K562 (cell line): ENCODE measurements around the gene ASB10. TPM values are rescaled to one million over a fixed set of nuclear protein-coding genes. Genes with fewer than 3 reads are reported as not detected.

Source experiments
- ADNP ChIP-seq: fragments of 200-800 bp; sonication (Bioruptor generic); IDR thresholded peaks from 2 replicates; pipeline ENCODE4 v1.6.1; 2016; ENCODE audit warnings: missing genetic modification characterization, missing compliant biosample characterization
- ARID1B ChIP-seq: fragments of 450-650 bp; IDR thresholded peaks from 2 replicates; pipeline ENCODE4 v1.6.1; 2016; ENCODE audit warnings: antibody characterized with exemption, mild to moderate bottlenecking, inconsistent platforms
- ETV5 ChIP-seq: sonication (generic); formaldehyde crosslinking; IDR thresholded peaks from 2 replicates; pipeline ENCODE4 v1.4.0; 2020; ENCODE audit warnings: low read depth, mild to moderate bottlenecking, missing genetic modification reagents
- JUNB ChIP-seq: fragments of 450-650 bp; formaldehyde crosslinking; conservative IDR thresholded peaks from 2 replicates; pipeline ENCODE4 v1.4.0; 2020; ENCODE audit warnings: mild to moderate bottlenecking
- KAT7 ChIP-seq: sonication (generic); formaldehyde crosslinking; IDR thresholded peaks from 2 replicates; pipeline ENCODE4 v1.8.0; 2022; ENCODE audit warnings: missing genetic modification reagents, mild to moderate bottlenecking, borderline replicate concordance
- KLF6 ChIP-seq: fragments of 250-450 bp; sonication (Bioruptor Pico); IDR thresholded peaks from 2 replicates; pipeline ENCODE4 v1.4.0; 2020; ENCODE audit warnings: mild to moderate bottlenecking, moderate library complexity, borderline replicate concordance
- PHF21A ChIP-seq: fragments of 450-650 bp; IDR thresholded peaks from 2 replicates; pipeline ENCODE4 v1.6.1; 2017; ENCODE audit warnings: low read depth, borderline replicate concordance
- POLR2AphosphoS5 ChIP-seq: IDR thresholded peaks from 2 replicates; pipeline ENCODE4 v1.6.1; 2011; ENCODE audit warnings: mild to moderate bottlenecking, low read depth, low read length, moderate library complexity; ENCODE audit not compliant: control insufficient read depth, insufficient read depth
- RBM22 ChIP-seq: fragments of 200-400 bp; formaldehyde crosslinking; IDR thresholded peaks from 2 replicates; pipeline ENCODE4 v1.6.1; 2018; ENCODE audit warnings: low read length, low read depth; ENCODE audit not compliant: poor library complexity, severe bottlenecking
- SMARCC2 ChIP-seq: fragments of 450-650 bp; IDR thresholded peaks from 2 replicates; pipeline ENCODE4 v1.6.1; 2017; ENCODE audit warnings: antibody characterized with exemption, moderate library complexity, mild to moderate bottlenecking, low read depth
- ZNF175 ChIP-seq: fragments of 200-800 bp; sonication (Bioruptor generic); IDR thresholded peaks from 2 replicates; pipeline ENCODE4 v1.6.1; 2016; ENCODE audit warnings: low read depth, mild to moderate bottlenecking, missing genetic modification characterization, missing compliant biosample characterization
- polyA plus RNA-seq, 8 experiments: library from polyadenylated mRNA; depleted of rRNA in 4 of 8; stranded (reverse) in 5 of 8; unstranded in 3 of 8; fragments of >200 nt; fragmentation: Nextera tagmentation in 2 of 8; fragmentation: Illumina TruSeq in 1 of 8; extraction: Ambion mirVana in 2 of 8; extraction: Trizol in 1 of 8; gene quantifications; 2 replicates each; pipeline versions ENCODE4 v1.2.1 to v1.2.3, GENCODE V29; 2011 to 2014; ENCODE audit warnings: inconsistent platforms in 1 of 8, missing spikeins in 1 of 8
- total RNA-seq, 7 experiments: library from RNA; depleted of rRNA in 6 of 7; stranded (reverse); fragments of >200 nt in 6 of 7; fragmentation: Illumina TruSeq in 2 of 7; extraction: Trizol in 2 of 7; gene quantifications; 2 replicates each; pipeline versions ENCODE4 v1.2.1 to v1.2.3, GENCODE V29; 2011 to 2021; ENCODE audit warnings: low replicate concordance in 1 of 7
- TF ChIP-seq, protein P1 (sequence below): sonication (generic); formaldehyde crosslinking; IDR thresholded peaks from 2 replicates; pipeline ENCODE4 v1.8.0; 2022; ENCODE audit warnings: mild to moderate bottlenecking, missing genetic modification reagents
- TF ChIP-seq, protein P2 (sequence below): fragments of 450-650 bp; IDR thresholded peaks from 2 replicates; pipeline ENCODE4 v1.6.1; 2018; ENCODE audit not compliant: partially characterized antibody
- TF ChIP-seq, protein P3 (sequence below): fragments of 450-650 bp; formaldehyde crosslinking; conservative IDR thresholded peaks from 2 replicates; pipeline ENCODE4 v1.4.0; 2022; ENCODE audit warnings: mild to moderate bottlenecking, missing genetic modification characterization
- TF ChIP-seq, protein P4 (sequence below): sonication (generic); formaldehyde crosslinking; IDR thresholded peaks from 2 replicates; pipeline ENCODE4 v1.5.0; 2020; ENCODE audit warnings: missing genetic modification reagents

The ASB10 gene
- total and polyA plus RNA-seq, 9 of the 15 experiments (the other 6 are each of a cell fraction or from before 2014, with no cell fraction given), result not detected

DNA sequence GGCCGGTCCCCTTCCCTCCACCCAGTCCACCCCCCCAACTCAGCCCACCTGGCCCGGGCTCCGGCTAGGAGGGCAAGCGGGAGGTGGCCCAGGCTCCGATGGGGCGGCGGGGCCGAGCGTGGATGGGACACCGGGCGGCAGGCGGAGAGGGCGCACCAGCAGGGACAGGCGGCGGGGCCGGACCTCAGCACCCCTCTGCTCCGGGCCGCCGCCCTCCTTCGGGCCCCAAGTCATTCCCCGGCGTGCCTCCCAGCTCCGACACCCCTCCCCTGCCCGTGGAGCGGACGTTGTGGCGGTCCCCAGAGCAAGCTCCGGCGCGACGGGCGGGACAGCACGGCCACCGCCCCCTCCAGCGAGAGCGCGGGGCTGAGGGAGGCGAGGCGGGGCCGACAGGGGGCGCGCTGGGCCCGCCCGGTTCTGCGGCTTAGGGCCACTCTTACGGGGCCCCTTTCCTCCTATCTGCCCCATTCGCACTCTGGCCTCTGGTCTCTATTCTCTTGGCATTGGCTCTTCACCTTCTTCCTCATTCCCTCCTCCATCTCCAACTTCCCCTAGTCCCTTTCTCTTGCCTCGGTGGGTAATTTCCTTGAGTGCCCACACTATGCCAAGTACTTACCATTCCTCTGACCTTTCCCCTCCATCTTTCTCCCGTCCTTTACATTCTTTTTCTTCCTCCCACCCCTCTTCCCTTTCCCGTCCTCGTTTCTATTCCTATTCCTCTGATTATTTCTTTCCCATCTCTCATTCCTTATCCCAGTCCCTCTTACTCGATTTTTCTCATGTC is 18.9 kb downstream of the ASB10 start (continued):
- TF ChIP-seq, protein P1, sequence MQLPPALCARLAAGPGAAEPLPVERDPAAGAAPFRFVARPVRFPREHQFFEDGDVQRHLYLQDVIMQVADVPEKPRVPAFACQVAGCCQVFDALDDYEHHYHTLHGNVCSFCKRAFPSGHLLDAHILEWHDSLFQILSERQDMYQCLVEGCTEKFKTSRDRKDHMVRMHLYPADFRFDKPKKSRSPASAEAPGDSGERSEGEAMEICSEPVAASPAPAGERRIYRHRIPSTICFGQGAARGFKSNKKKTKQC (CRISPR knock-in tag), result peak; percentile 87
- TF ChIP-seq ARID1B (peak; percentile 50; the same call in 1 of the 2 replicates), POLR2AphosphoS5 (no peak), ETV5 (no peak), KAT7 (CRISPR knock-in tag) (no peak), SMARCC2 (no peak), JUNB (CRISPR knock-in tag) (no peak), RBM22 (no peak), ZNF175 (CRISPR knock-in tag) (no peak), KLF6 (CRISPR knock-in tag) (no peak), ADNP (tag) (no peak), PHF21A (no peak; the same call in 1 of the 2 replicates)
- TF ChIP-seq, protein P2, sequence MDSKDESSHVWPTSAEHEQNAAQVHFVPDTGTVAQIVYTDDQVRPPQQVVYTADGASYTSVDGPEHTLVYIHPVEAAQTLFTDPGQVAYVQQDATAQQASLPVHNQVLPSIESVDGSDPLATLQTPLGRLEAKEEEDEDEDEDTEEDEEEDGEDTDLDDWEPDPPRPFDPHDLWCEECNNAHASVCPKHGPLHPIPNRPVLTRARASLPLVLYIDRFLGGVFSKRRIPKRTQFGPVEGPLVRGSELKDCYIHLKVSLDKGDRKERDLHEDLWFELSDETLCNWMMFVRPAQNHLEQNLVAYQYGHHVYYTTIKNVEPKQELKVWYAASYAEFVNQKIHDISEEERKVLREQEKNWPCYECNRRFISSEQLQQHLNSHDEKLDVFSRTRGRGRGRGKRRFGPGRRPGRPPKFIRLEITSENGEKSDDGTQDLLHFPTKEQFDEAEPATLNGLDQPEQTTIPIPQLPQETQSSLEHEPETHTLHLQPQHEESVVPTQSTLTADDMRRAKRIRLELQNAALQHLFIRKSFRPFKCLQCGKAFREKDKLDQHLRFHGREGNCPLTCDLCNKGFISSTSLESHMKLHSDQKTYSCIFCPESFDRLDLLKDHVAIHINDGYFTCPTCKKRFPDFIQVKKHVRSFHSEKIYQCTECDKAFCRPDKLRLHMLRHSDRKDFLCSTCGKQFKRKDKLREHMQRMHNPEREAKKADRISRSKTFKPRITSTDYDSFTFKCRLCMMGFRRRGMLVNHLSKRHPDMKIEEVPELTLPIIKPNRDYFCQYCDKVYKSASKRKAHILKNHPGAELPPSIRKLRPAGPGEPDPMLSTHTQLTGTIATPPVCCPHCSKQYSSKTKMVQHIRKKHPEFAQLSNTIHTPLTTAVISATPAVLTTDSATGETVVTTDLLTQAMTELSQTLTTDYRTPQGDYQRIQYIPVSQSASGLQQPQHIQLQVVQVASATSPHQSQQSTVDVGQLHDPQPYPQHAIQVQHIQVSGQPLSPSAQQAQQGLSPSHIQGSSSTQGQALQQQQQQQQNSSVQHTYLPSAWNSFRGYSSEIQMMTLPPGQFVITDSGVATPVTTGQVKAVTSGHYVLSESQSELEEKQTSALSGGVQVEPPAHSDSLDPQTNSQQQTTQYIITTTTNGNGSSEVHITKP, result no peak
- TF ChIP-seq, protein P3, sequence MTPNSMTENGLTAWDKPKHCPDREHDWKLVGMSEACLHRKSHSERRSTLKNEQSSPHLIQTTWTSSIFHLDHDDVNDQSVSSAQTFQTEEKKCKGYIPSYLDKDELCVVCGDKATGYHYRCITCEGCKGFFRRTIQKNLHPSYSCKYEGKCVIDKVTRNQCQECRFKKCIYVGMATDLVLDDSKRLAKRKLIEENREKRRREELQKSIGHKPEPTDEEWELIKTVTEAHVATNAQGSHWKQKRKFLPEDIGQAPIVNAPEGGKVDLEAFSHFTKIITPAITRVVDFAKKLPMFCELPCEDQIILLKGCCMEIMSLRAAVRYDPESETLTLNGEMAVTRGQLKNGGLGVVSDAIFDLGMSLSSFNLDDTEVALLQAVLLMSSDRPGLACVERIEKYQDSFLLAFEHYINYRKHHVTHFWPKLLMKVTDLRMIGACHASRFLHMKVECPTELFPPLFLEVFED (CRISPR knock-in tag), result peak; percentile 82
- TF ChIP-seq, protein P4, sequence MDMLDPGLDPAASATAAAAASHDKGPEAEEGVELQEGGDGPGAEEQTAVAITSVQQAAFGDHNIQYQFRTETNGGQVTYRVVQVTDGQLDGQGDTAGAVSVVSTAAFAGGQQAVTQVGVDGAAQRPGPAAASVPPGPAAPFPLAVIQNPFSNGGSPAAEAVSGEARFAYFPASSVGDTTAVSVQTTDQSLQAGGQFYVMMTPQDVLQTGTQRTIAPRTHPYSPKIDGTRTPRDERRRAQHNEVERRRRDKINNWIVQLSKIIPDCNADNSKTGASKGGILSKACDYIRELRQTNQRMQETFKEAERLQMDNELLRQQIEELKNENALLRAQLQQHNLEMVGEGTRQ (CRISPR knock-in tag), result no peak
